ENCODE measurements around the gene CHCHD4. TPM values are rescaled to one million over a fixed set of nuclear protein-coding genes. Genes with fewer than 3 reads are reported as not detected.

CHCHD4 gene
- total and polyA plus RNA-seq, 3 donors from 2014 or later: 13.3 to 19.1 (median 15.7) TPM

DNA sequence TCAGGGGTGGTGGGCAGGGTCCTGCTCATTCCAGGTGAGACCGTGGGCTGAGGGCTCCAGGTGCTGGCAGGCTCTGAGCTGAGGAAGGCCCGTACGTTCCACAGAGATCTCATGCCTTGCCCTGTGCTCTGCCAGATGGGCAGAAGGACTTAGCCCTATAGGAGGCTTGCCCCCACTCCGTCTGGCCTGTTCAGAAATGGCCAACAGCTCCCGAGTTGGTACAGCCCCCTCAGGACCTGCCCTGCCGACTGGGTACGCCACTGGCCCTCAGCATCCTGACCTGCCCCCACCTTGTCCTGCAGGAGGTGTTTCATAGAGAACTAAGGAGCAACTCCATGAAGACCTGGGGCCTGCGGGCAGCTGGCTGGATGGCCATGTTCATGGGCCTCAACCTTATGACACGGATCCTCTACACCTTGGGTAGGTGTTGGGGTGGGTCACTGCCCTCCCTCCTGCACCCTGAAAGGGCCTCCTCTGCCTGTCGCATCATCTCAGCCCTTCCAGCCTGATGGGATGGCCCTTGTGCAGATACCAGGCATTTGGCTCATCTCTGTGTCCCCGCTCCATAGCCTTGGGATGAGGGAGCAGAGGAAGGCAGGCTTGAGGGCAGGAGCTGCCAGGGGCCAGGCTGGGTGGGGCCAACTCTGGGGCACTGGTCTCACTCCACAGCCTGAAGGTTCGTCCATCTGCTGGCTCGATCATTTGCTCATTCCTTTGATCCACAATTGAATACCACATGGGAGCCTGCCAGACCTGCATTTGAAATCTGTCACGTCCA lies 14.4 kb upstream of the CHCHD4 start:
- Histone ChIP-seq H3K4me3 (no peak overlapping the region), H3K36me3 (ENCODE audit: low read depth, missing control alignments) (no peaks in the 10 kb centered on the region), H3K27ac (no peak overlapping the region), H3K4me1 (peaks cover 3% of the 10 kb centered on the region), H3K9me3 (no peaks in the 10 kb centered on the region), H3K27me3 (no peaks in the 10 kb centered on the region)
- no peak for DNase-seq
- WGBS, 2 donors: 86 to 94% methylated on average over 11 to 14 of the region's 14 CpGs
- TF ChIP-seq, protein P1, sequence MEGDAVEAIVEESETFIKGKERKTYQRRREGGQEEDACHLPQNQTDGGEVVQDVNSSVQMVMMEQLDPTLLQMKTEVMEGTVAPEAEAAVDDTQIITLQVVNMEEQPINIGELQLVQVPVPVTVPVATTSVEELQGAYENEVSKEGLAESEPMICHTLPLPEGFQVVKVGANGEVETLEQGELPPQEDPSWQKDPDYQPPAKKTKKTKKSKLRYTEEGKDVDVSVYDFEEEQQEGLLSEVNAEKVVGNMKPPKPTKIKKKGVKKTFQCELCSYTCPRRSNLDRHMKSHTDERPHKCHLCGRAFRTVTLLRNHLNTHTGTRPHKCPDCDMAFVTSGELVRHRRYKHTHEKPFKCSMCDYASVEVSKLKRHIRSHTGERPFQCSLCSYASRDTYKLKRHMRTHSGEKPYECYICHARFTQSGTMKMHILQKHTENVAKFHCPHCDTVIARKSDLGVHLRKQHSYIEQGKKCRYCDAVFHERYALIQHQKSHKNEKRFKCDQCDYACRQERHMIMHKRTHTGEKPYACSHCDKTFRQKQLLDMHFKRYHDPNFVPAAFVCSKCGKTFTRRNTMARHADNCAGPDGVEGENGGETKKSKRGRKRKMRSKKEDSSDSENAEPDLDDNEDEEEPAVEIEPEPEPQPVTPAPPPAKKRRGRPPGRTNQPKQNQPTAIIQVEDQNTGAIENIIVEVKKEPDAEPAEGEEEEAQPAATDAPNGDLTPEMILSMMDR (IDR thresholded peaks at IDR 0.05): no peak
- no peak for TF ChIP-seq POLR2A (IDR thresholded peaks at IDR 0.05)
- intact Hi-C loops (cut with DNase I; ENCODE audit: low total_unique reads): no loop called here

DNA sequence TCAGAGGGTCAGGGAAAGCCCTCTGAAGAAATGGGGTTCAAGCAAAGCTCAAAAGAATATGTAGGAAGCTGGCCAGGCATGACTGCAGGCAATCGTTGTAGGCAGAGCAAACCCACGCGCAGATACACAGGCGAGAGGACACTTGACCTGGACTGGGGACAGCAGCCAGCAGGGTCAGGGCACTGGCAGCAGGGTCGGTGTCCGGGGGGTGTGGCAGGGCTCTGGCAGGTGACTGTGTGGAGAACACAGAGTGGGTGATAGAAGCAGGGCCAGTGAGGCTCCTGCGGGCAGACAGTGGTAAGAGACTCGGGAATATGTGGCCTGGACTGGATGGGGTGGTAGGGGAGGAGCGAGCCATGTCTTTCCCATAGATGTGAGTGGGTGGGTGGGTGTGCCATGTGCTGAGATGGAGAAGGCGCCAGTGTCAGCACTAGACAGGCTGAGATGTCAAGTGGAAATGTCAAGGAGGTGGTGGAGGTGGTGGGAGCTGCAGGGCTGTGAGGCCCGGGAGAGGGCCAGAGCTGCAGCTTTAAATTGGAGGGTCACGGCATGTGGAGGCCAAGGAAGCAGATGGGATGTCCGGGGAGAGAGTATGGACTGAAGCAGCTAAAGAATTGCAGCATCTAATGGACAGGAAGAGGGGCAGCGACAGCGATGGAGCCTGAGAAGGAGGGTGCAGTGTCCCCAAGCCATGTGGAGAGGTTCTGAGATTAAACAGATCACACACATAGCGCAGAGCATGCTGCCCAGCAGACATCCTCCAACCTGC lies 13.6 kb upstream of the CHCHD4 start:
- intact Hi-C loops (cut with DNase I; ENCODE audit: low total_unique reads): no loop called here
- Histone ChIP-seq H3K36me3 (ENCODE audit: low read depth, missing control alignments) (no peaks in the 10 kb centered on the region), H3K4me3 (no peak overlapping the region), H3K27me3 (no peaks in the 10 kb centered on the region), H3K27ac (no peak overlapping the region), H3K9me3 (no peaks in the 10 kb centered on the region), H3K4me1 (no peaks in the 10 kb centered on the region)
- WGBS, 2 donors: 87 to 89% methylated on average over 16 of the region's 16 CpGs
- no peak for TF ChIP-seq POLR2A (IDR thresholded peaks at IDR 0.05)
- TF ChIP-seq, protein P1 (IDR thresholded peaks at IDR 0.05): no peak
- DNase-seq: no peak

DNA sequence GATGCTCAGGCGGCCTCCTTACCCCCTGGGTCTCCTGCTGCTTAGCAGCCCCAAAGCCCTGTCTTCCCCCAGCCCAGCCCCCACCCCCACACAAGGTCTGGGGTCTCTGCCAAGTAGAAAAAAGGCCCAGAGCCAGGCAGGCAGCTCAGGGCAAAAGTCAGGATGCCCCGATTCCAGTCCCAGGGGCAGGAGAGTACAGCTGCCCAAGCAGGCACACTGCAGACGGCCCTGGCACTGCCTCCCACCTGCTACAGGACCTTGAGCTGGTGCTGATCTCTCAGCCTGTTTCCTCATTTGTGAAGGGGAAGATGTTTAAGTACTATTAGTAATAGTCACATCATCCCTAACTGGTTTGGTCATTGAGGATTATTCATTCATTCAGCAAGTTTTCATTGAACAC lies 12.8 kb upstream of the CHCHD4 start:
- H3K4me3 ChIP-seq: no peak overlapping the region
- WGBS, 2 donors: 56 to 72% methylated on average over 2 to 3 of the region's 3 CpGs
- H3K36me3 ChIP-seq (ENCODE audit: low read depth, missing control alignments): no peaks in the 10 kb centered on the region
- no peak overlapping the region for H3K27ac ChIP-seq
- no peaks in the 10 kb centered on the region for H3K9me3 ChIP-seq
- TF ChIP-seq, protein P1 (IDR thresholded peaks at IDR 0.05): no peak
- no peak for TF ChIP-seq POLR2A (IDR thresholded peaks at IDR 0.05)
- intact Hi-C loops (cut with DNase I; ENCODE audit: low total_unique reads): no loop called here
- H3K27me3 ChIP-seq: no peaks in the 10 kb centered on the region
- DNase-seq: no peak
- H3K4me1 ChIP-seq: no peaks in the 10 kb centered on the region

DNA sequence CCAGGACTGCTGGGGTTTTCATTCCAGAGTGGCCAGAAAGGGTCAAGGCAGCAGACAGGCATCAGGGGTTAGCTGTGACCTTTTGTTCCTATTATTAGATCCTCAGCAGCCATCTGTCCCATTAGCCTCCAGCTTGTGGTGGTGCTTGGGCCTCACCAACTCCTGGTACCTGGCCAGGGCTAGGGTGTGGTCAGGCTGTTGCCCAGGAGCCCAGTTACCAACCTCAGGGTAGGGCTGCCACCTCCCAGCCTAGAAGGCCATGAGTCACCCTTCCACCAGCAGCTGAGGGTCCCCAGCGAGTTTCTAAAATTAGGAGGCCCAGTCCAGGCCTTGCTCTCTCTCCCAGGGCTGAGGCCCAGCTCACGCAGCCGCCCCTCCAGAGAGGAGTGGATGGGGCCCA lies 12.3 kb upstream of the CHCHD4 start:
- TF ChIP-seq POLR2A (IDR thresholded peaks at IDR 0.05): no peak
- TF ChIP-seq, protein P1 (IDR thresholded peaks at IDR 0.05): no peak
- no peaks in the 10 kb centered on the region for H3K9me3 ChIP-seq
- no peaks in the 10 kb centered on the region for H3K4me1 ChIP-seq
- no peak overlapping the region for H3K4me3 ChIP-seq
- no peak overlapping the region for H3K27ac ChIP-seq
- intact Hi-C loops (cut with DNase I; ENCODE audit: low total_unique reads): no loop called here
- WGBS, 2 donors: 83% methylated on average over 3 of the region's 3 CpGs; no CpG with 5 or more reads in 1 of the 2 donors
- no peak for DNase-seq
- no peaks in the 10 kb centered on the region for H3K36me3 ChIP-seq (ENCODE audit: low read depth, missing control alignments)
- H3K27me3 ChIP-seq: no peaks in the 10 kb centered on the region

Data from testis (tissue), 3 donors.